Endothelial cell of umbilical vein (primary cell): ENCODE results near the gene CCNYL1. TPM values are rescaled to one million over a fixed set of nuclear protein-coding genes. Genes with fewer than 3 reads are reported as not detected.

Experiments used
- BruUV-seq: library from RNA; stranded (reverse); fragments of 400-500 nt; replicated peaks from 2 replicates; lab custom pipeline; 2021; lab: Mats Ljungman, UMichigan
- CTCF ChIA-PET: fragments of 300-600, 350-600 bp; sonication (Branson Sonifier 250); formaldehyde crosslinking; loops from one replicate; lab custom pipeline; 2021; ENCODE audit warnings: antibody characterized with exemption, inconsistent platforms; lab: Charles Lee
- POLR2A ChIA-PET: fragments of 300-600, 350-600 bp; sonication (Branson Sonifier 250); formaldehyde crosslinking; loops from one replicate; lab custom pipeline; 2021; ENCODE audit warnings: antibody characterized with exemption, inconsistent platforms; lab: Charles Lee
- DNase-seq: peaks from one replicate; pipeline ENCODE4 v3.0.0-alpha.2; 2011; ENCODE audit warnings: low read depth, low spot score
- FAIRE-seq: peaks from 2 replicates; lab custom pipeline; 2011; peaks lifted over from hg19 to GRCh38; lab: Jason Lieb, UNC
- H2AFZ ChIP-seq: 2 replicates; pipeline ENCODE4 v1.6.0; 2012; ENCODE audit warnings: low read depth, low read length, control low read depth, inconsistent platforms
- H3K27ac ChIP-seq: 2 replicates; pipeline ENCODE4 v1.5.1; 2011; ENCODE audit warnings: low read depth, mild to moderate bottlenecking, control low read depth, low read length, moderate library complexity; ENCODE audit not compliant: insufficient read depth
- H3K27me3 ChIP-seq, 2 experiments: 2 replicates each; pipeline versions ENCODE4 v1.6.0 to v1.6.1; 2011; ENCODE audit warnings: low read length in 2 of 2, mixed read lengths in 1 of 2; ENCODE audit not compliant: control insufficient read depth in 2 of 2, insufficient read depth in 2 of 2
- H3K36me3 ChIP-seq, 2 experiments: 2 replicates in 1 of 2; 3 replicates in 1 of 2; pipeline ENCODE4 v1.5.1; 2011; ENCODE audit warnings: low read length in 2 of 2, mild to moderate bottlenecking in 1 of 2, moderate library complexity in 1 of 2; ENCODE audit not compliant: control insufficient read depth in 2 of 2, insufficient read depth in 2 of 2; ENCODE audit errors: extremely low read depth in 1 of 2
- H3K4me1 ChIP-seq: 3 replicates; pipeline ENCODE4 v1.5.1; 2011; ENCODE audit warnings: mild to moderate bottlenecking, low read length; ENCODE audit not compliant: control insufficient read depth, insufficient read depth; ENCODE audit errors: extremely low read depth
- H3K4me2 ChIP-seq: 2 replicates; pipeline ENCODE4 v1.6.1; 2011; ENCODE audit warnings: low read length, control low read depth, mixed read lengths; ENCODE audit not compliant: insufficient read depth
- H3K4me3 ChIP-seq, 3 experiments: fragments of 200-600 bp in 1 of 3; sonication (generic), shearing (Covaris generic) in 1 of 3; replicated peaks in 1 of 3; 2 replicates each; pipeline ENCODE4 v1.5.1; 2011 to 2016; ENCODE audit warnings: control low read depth in 3 of 3, low read length in 3 of 3, mild to moderate bottlenecking in 2 of 3, inconsistent platforms in 1 of 3, low read depth in 1 of 3, moderate library complexity in 1 of 3; ENCODE audit not compliant: insufficient read depth in 1 of 3
- H3K79me2 ChIP-seq: 2 replicates; pipeline ENCODE4 v1.6.0; 2012; ENCODE audit warnings: low read length, inconsistent platforms; ENCODE audit not compliant: control insufficient read depth, insufficient read depth
- H3K9ac ChIP-seq: replicated peaks from 2 replicates; pipeline ENCODE3; 2011; ENCODE audit warnings: low read length, control low read depth; ENCODE audit not compliant: insufficient read depth; ENCODE audit errors: extremely low read depth
- H3K9me1 ChIP-seq: replicated peaks from 3 replicates; pipeline ENCODE4 v1.6.0; 2011; ENCODE audit warnings: mild to moderate bottlenecking, low read length; ENCODE audit not compliant: control insufficient read depth, insufficient read depth; ENCODE audit errors: extremely low read depth
- H3K9me3 ChIP-seq: replicated peaks from 2 replicates; pipeline ENCODE4 v1.5.1; 2012; ENCODE audit warnings: low read length, inconsistent platforms; ENCODE audit not compliant: control insufficient read depth, insufficient read depth
- H4K20me1 ChIP-seq: replicated peaks from 2 replicates; pipeline ENCODE3; 2011; ENCODE audit warnings: mild to moderate bottlenecking, low read length; ENCODE audit not compliant: control insufficient read depth, insufficient read depth; ENCODE audit errors: extremely low read depth
- CTCF ChIP-seq, 2 donors: IDR thresholded peaks; 1 replicate in 1 of 2; 2 replicates in 1 of 2; pipeline ENCODE4 v1.5.1; 2011; ENCODE audit warnings: low read length in 2 of 2, mild to moderate bottlenecking in 2 of 2, moderate library complexity in 2 of 2, control low read depth in 1 of 2, inconsistent platforms in 1 of 2, low read depth in 1 of 2; ENCODE audit not compliant: insufficient read depth in 1 of 2; ENCODE audit errors: extremely low read depth in 1 of 2
- EZH2 ChIP-seq: IDR thresholded peaks from 2 replicates; pipeline ENCODE4 v1.6.1; 2012; ENCODE audit warnings: borderline replicate concordance, low read depth, mild to moderate bottlenecking, moderate library complexity, low read length, inconsistent platforms; ENCODE audit not compliant: severe bottlenecking
- FOS ChIP-seq: IDR thresholded peaks from 2 replicates; pipeline ENCODE4 v1.6.1; 2011; ENCODE audit warnings: mild to moderate bottlenecking, low read length, moderate library complexity, borderline replicate concordance; ENCODE audit not compliant: insufficient read depth
- GATA2 ChIP-seq: IDR thresholded peaks from 2 replicates; pipeline ENCODE4 v1.7.0; 2011; ENCODE audit warnings: low read depth, mild to moderate bottlenecking, moderate library complexity, mixed read lengths, low read length; ENCODE audit not compliant: insufficient read length, insufficient read depth
- JUN ChIP-seq: IDR thresholded peaks from 2 replicates; pipeline ENCODE4 v1.6.1; 2011; ENCODE audit warnings: borderline replicate concordance, low read depth; ENCODE audit not compliant: insufficient read length, insufficient read depth
- MAX ChIP-seq: IDR thresholded peaks from 2 replicates; pipeline ENCODE4 v1.6.1; 2011; ENCODE audit not compliant: insufficient read depth, insufficient read length
- MYC ChIP-seq: IDR thresholded peaks from one replicate; pipeline ENCODE4 v1.6.1; 2011; ENCODE audit warnings: mild to moderate bottlenecking, low read depth, low read length
- POLR2A ChIP-seq: IDR thresholded peaks from 2 replicates; pipeline ENCODE4 v1.6.1; 2012; ENCODE audit warnings: low read depth, mild to moderate bottlenecking, control low read depth, low read length
- POLR2AphosphoS5 ChIP-seq: IDR thresholded peaks from 2 replicates; pipeline ENCODE4 v1.6.1; 2012; ENCODE audit warnings: low read depth, mild to moderate bottlenecking, control low read depth, low read length, moderate library complexity; ENCODE audit not compliant: insufficient read depth
- dilution Hi-C: fragments of 300-500 bp; cut with MboI; formaldehyde crosslinking; loops from one replicate; pipeline ENCODE4 v1.15.0; 2019; ENCODE audit warnings: low sequenced_read_pairs; ENCODE audit not compliant: extremely low pct_ligation_motif_present
- intact Hi-C: fragments of 100-400 bp; cut with micrococcal nuclease; formaldehyde crosslinking; loops from one replicate; pipeline ENCODE4 v1.10.0; 2022
- polyA plus RNA-seq, 4 experiments: library from polyadenylated mRNA; depleted of rRNA in 3 of 4; stranded (reverse) in 3 of 4; unstranded in 1 of 4; fragments of >200 nt; gene quantifications; 2 replicates each; pipeline versions ENCODE4 v1.2.1 to v1.2.3, GENCODE V29; 2011 to 2012; ENCODE audit warnings: missing spikeins in 1 of 4
- total RNA-seq: library from RNA; stranded (reverse); gene quantifications from 2 replicates; pipeline ENCODE4 v1.2.3, GENCODE V29; 2021

The CCNYL1 gene
- total and polyA plus RNA-seq, 2 donors (not counting 3 experiments of a cell fraction or from before 2014, with no cell fraction given), result 15.2 to 49.3 TPM

- BruUV-seq, result no TSS peak
- H3K4me3 ChIP-seq, result no peak overlapping the region
- intact Hi-C loops, result no loop called here
- TF ChIP-seq POLR2AphosphoS5 (no peak), JUN (no peak), MYC (no peak), CTCF (IDR thresholded peaks at IDR 0.05; ENCODE audit: extremely low read depth in 1 of 2, insufficient read depth in 1 of 2, low read depth in 1 of 2, low read length in 2 of 2) (no peak), GATA2 (no peak), MAX (no peak), FOS (no peak), EZH2 (no peak), POLR2A (no peak)
- POLR2A ChIA-PET, result no interaction called here
- no peaks in the 10 kb centered on the region for H3K79me2 ChIP-seq
- CTCF ChIA-PET, result interaction anchor here (0.6 to 9.7 kb wide), 10 partner anchors 12 to 324 kb away, joined by 3 to 217 read pairs (median 4); no protein-coding TSS in a partner anchor
- H3K9me1 ChIP-seq, result no peaks in the 10 kb centered on the region
- H3K4me2 ChIP-seq, result no peak overlapping the region
- no peaks in the 10 kb centered on the region for H4K20me1 ChIP-seq
- no peak overlapping the region for H3K27ac ChIP-seq
- H3K27me3 ChIP-seq, result no peaks in the 10 kb centered on the region
- dilution Hi-C loops, result no loop called here
- FAIRE-seq (no peak), DNase-seq (no peak)
- no peaks in the 10 kb centered on the region for H3K4me1 ChIP-seq
- no peak overlapping the region for H2AFZ ChIP-seq
- no peak overlapping the region for H3K9ac ChIP-seq
- peaks cover 6 to 12% of the 10 kb centered on the region in 2 experiments for H3K36me3 ChIP-seq
- no peaks in the 10 kb centered on the region for H3K9me3 ChIP-seq
Measured at GRCh38 chr2:207747653-207748560, 36.5 kb downstream of the CCNYL1 start.
